ENCODE results near the gene ZDHHC1. TPM values are rescaled to one million over a fixed set of nuclear protein-coding genes. Genes with fewer than 3 reads are reported as not detected.
A peak's percentile ranks its signal among the peaks of the same experiment; 100 is the strongest.

ZDHHC1 gene
- total and polyA plus RNA-seq, 7 donors: 1.7 to 11.0 (median 5.8) TPM

DNA sequence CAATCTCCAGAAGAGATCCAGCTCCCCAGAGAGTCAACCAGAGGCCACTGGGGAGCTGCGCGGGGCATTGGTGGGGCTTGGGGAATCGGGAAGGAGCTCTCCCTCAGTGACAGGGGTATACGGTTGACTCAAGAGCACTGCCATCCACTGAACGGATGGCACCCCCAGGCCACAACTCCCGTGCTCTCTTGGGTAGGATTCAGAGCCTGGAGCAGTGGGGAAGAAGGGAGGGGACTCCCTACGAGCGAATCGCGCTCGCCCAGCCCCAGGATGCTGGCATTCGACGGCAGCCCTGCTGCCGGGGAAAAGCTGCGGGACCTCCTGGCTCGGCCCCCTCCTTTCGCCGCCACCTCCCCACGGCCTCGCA is 22.5 kb downstream of the ZDHHC1 start:
- DNase-seq (peak in 1 of 2 donors; percentile 53), ATAC-seq (no peak)
- H3K36me3 ChIP-seq (ENCODE audit: insufficient read depth in 1 of 2, low read depth in 1 of 2): no peaks in the 10 kb centered on the region
- peak overlapping the region; percentile 13 for H3K27ac ChIP-seq
- WGBS, 3 donors: 32 to 35% (median 32%) methylated on average over 20 of the region's 20 CpGs
- no peaks in the 10 kb centered on the region for H3K9me3 ChIP-seq
- peaks cover 42% of the 10 kb centered on the region for H3K4me1 ChIP-seq
- H3K4me3 ChIP-seq: peak overlapping the region; percentile 59
- intact Hi-C loops (cut with DNase I): no loop called here
- TF ChIP-seq, protein P1, sequence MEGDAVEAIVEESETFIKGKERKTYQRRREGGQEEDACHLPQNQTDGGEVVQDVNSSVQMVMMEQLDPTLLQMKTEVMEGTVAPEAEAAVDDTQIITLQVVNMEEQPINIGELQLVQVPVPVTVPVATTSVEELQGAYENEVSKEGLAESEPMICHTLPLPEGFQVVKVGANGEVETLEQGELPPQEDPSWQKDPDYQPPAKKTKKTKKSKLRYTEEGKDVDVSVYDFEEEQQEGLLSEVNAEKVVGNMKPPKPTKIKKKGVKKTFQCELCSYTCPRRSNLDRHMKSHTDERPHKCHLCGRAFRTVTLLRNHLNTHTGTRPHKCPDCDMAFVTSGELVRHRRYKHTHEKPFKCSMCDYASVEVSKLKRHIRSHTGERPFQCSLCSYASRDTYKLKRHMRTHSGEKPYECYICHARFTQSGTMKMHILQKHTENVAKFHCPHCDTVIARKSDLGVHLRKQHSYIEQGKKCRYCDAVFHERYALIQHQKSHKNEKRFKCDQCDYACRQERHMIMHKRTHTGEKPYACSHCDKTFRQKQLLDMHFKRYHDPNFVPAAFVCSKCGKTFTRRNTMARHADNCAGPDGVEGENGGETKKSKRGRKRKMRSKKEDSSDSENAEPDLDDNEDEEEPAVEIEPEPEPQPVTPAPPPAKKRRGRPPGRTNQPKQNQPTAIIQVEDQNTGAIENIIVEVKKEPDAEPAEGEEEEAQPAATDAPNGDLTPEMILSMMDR (IDR thresholded peaks at IDR 0.05): no peak
- H3K27me3 ChIP-seq (ENCODE audit: insufficient read depth in 3 of 3, low read length in 2 of 3): peaks cover 0 to 5% (median 4%) of the 10 kb centered on the region in 3 donors

DNA sequence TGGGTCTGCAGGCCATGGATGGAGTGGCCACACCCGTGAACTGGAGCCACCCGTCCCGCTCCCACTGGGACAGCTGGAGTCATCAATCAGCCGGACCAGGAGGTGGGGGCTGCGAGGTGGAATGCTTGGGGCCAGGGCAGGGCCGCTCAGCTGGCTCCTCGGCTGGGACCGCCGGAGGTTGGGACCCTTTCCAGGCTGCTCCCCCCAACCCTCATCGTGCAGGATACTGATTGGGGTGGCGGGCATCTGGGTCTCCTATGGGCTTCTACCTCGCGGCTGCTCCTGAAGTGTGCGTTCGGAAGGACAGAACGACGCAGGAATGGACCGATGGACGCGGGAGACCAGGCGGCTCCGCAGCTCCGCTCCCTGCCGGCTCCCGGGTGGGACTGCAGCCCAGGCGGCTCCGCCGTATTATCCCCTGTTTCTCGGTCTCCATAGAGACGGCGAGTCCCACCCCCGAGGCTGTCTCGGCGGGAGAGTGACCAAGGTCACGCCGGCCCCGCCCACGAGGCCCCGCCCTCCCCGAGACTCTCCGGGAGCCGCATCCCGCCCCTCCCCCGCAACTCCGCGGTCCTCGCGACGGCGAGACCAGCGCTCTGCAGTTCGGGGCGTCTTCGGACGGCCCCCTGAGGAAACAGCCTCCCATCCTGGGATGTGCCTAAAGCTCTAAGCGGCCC is 23.0 kb downstream of the ZDHHC1 start, which contains the start of gene TPPP3:
TPPP3 (minus strand) TSS at position 388 of the 677 bp plus-strand sequence. CDS start 2,387 bp downstream, outside the sequence.
- no peaks in the 10 kb centered on the region for H3K36me3 ChIP-seq (ENCODE audit: insufficient read depth in 1 of 2, low read depth in 1 of 2)
- H3K4me3 ChIP-seq: peak within 1 kb of the TSS; percentile 59
- H3K27ac ChIP-seq: peak within 1 kb of the TSS; percentile 13
- 1 to 2% (median 2%) methylated on average over 49 to 56 of the region's 56 CpGs for WGBS, 3 donors
- TF ChIP-seq, protein P1 (IDR thresholded peaks at IDR 0.05): peak; percentile 64
- DNase-seq: peak; percentile 91 to 95
- H3K27me3 ChIP-seq (ENCODE audit: insufficient read depth in 3 of 3, low read length in 2 of 3): peaks cover 0 to 5% (median 4%) of the 10 kb centered on the region in 3 donors
- H3K9me3 ChIP-seq: no peaks in the 10 kb centered on the region
- intact Hi-C loops (cut with DNase I): no loop called here
- H3K4me1 ChIP-seq: peaks cover 42% of the 10 kb centered on the region
- ATAC-seq: peak; percentile 71 to 82 (median 76)

DNA sequence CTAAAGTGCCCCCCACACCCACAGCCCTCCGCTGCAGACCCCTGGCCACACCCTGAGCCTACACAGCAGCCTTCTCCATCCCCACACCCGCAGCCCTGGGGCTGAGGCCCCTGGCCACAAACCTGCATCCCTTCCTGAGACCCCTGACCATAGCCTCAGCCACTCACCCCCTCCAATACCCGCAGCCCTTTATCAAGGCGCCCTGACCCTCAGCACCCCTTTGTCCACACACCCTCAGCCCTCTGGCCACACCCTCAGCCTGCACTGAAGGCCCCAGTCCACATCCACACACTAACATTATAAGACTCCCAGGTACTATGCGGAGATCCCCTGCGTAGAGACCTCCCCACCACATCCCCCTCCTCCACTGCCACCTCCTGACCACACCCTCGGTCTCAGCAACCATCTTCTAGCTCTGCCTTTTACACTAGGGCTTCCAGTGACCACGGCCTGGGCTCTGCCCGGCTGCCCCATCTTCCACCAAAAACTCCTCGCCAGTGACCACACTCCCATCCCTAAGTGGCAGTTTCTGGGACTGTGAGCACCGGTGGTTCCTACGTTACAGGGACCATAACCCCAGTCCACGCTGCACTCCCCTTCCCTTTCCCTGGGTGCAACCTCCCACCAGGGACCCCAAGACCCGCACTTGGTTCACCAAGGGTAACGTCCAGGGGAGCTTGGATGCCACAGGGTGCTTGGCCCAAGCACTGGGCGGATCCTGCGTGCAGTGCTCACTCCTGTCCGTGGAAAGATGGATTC is 23.8 kb downstream of the ZDHHC1 start:
- DNase-seq (peak in 1 of 2 donors; percentile 53), ATAC-seq (no peak)
- Histone ChIP-seq H3K4me1 (peaks cover 42% of the 10 kb centered on the region), H3K27ac (peak overlapping the region; percentile 13), H3K4me3 (peak overlapping the region; percentile 59), H3K9me3 (no peaks in the 10 kb centered on the region), H3K36me3 (ENCODE audit: insufficient read depth in 1 of 2, low read depth in 1 of 2) (no peaks in the 10 kb centered on the region), H3K27me3 (ENCODE audit: insufficient read depth in 3 of 3, low read length in 2 of 3) (peaks cover 0 to 5% (median 4%) of the 10 kb centered on the region in 3 donors)
- WGBS, 3 donors: 50 to 59% (median 57%) methylated on average over 18 of the region's 18 CpGs
- intact Hi-C loops (cut with DNase I): no loop called here
- TF ChIP-seq, protein P1 (IDR thresholded peaks at IDR 0.05): no peak

DNA sequence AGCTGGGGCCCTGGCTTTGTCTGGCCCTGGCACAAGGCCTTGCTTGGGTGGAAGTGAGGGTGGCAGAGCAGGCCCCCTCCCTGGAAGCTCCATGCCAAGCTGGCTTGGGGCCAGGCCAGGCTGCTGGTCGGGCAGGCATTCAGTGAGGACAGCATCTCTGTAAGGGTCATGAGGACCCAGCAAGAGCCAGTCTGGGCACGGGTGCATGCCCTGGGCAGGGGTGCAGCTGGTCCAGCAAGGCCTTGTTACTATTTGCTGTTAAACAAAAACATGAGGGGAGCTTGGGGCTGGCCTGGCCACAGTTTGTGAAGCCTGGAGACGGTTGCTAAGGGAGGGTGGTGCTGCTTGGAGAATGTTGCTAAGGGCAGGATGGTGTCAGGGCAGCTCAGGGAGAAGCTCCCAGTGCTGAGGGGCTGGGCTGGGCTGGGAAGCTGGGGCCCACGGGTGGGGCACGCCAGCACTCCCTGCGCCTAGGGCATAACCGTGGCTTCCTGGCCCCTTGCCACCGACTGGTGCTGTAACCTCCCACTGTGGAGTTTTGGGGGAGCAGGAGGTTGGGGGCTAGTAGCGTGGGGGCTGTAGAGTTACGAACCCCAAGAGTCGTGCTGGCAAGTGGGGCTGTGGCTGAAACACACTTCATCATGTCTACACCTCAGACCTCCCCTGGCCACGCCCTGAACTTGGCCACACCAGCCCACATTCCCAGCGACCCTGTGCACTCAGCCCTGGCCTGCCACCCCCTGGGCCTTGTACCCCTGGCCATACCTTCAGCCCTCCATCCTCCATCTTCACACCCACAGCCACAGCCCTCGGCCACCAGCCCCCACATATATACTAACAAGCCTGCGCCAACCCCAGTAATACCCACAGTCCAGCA is 24.6 kb downstream of the ZDHHC1 start:
- Histone ChIP-seq H3K27ac (peak overlapping the region; percentile 4), H3K4me3 (peak overlapping the region; percentile 59), H3K4me1 (peaks cover 41% of the 10 kb centered on the region), H3K36me3 (ENCODE audit: insufficient read depth in 1 of 2, low read depth in 1 of 2) (no peaks in the 10 kb centered on the region), H3K27me3 (ENCODE audit: insufficient read depth in 3 of 3, low read length in 2 of 3) (peaks cover 0 to 5% (median 4%) of the 10 kb centered on the region in 3 donors), H3K9me3 (no peaks in the 10 kb centered on the region)
- peak in 1 of 2 donors; percentile 68 for DNase-seq
- intact Hi-C loops (cut with DNase I): no loop called here
- no peak for ATAC-seq
- 51 to 55% (median 55%) methylated on average over 14 to 15 of the region's 15 CpGs for WGBS, 3 donors
- TF ChIP-seq, protein P1 (IDR thresholded peaks at IDR 0.05): no peak

Data from psoas muscle (tissue), 8 donors.